ENCODE data around the gene TSPAN4.

TSPAN4 gene

DNA sequence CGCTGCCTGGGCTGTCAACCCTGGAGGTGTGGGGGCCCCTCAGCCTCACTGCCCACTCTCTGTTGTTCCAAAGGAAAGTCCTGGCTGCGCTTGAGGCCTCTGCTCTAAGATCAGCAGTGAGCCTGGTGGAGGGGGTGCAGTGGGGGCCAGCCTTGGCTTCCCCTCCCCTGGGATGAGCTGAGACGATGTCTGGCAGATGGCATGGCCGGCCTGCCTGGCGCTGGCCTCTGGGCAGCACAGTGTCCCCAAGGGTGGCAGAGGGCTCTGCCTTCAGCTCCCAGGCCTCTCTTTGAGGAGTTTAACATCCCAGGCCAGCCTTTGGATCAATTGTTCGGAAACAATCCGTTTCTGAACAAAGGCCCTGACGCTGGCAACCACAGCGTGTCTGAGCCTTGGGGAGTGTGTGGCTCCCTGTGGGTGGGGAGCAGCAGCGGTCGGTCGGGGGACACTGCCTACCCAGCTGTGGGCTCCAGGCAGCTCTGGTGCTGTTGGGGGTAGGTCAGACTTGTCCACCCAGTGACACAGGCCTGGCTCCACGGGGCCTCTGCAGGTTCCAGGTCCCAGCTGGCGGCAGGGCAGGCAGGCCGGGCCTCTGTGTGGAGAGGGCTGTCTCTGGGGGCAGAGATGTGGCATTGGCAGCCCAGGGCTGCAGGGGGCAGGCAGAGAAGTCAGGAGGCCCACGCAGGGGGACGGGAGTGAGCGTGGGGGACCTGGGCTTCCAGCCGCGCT, 12.1 kb downstream of the TSPAN4 start:
- Mint-ChIP-seq H3K9me3 (no peaks in the 10 kb centered on the region), H3K4me1 (peaks cover 4% of the 10 kb centered on the region), H3K36me3 (no peaks in the 10 kb centered on the region), H3K27me3 (peaks cover 15% of the 10 kb centered on the region), H3K27ac (no peak overlapping the region), H3K4me3 (no peak overlapping the region)
- no peak for ATAC-seq (ENCODE audit: low read depth)
- DNase-seq (ENCODE audit: low spot score in 2 of 2) = no peak

DNA sequence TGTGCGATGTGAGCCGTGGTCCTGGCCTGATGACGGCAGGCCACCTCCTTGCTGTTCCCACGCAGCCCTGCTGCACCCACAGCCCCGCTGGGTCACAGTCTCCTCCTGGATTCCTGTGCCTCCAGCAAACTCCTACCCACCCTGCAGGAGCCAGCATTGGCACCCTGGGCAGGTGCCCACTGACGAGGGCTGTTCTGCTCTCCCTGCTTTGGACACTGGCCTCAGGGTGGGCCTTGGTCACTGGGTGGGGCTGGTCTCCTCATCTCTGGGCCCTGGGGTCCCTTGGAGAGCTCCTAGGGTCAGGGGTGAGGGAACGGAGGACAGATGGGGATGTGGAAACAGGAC, 12.7 kb downstream of the TSPAN4 start:
- Mint-ChIP-seq H3K27me3 (peaks cover 15% of the 10 kb centered on the region), H3K36me3 (no peaks in the 10 kb centered on the region), H3K4me3 (no peak overlapping the region), H3K9me3 (no peaks in the 10 kb centered on the region), H3K27ac (no peak overlapping the region), H3K4me1 (peaks cover 4% of the 10 kb centered on the region)
- ATAC-seq (ENCODE audit: low read depth) (no peak), DNase-seq (ENCODE audit: low spot score in 2 of 2) (no peak)

DNA sequence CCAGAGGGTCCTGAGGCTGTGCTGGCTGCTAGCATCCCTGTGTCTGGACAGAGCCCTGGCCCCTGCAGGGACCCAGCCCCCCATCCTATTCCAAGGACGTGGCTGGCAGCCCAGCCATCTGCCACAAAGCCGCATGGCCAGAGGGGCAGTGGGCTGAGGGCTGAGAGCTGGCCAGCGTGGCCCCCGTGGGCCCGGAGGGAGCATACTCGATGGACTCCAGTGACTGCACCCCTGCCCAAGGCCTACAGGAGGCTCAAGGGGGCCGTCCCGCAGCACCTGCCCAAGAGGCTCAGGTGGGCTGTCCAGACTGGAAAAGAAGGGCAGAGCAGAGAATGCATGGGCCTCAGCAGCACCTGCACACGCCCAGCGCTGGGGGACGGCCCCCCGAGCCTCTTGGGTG, 13.1 kb downstream of the TSPAN4 start:
- ATAC-seq (ENCODE audit: low read depth) = no peak
- Mint-ChIP-seq H3K36me3 (no peaks in the 10 kb centered on the region), H3K9me3 (no peaks in the 10 kb centered on the region), H3K27ac (no peak overlapping the region), H3K4me1 (peaks cover 4% of the 10 kb centered on the region), H3K27me3 (peaks cover 15% of the 10 kb centered on the region), H3K4me3 (no peak overlapping the region)
- DNase-seq (ENCODE audit: low spot score in 2 of 2) = no peak

DNA sequence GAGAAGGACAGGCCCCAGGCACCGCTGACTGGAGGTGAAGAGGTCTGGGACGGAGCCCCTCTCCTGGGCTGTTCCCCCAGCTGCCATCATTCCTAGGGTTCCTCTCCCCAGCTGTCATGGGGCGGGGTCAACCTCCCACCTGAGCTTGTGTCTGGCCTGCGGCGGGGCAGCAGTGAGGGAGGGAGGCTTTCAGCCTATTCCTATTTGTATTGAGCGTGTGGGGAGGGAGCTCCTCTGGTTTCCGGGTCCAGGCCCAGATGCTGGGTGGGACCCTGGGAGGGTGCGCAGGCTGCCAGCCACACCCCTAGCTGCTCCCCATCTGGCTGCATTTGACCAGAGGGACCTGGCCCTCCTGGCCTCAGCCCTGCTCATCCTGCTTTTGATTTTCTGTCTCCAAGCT, 13.7 kb downstream of the TSPAN4 start:
- peaks cover 15% of the 10 kb centered on the region for H3K27me3 Mint-ChIP-seq
- ATAC-seq (ENCODE audit: low read depth) (no peak), DNase-seq (ENCODE audit: low spot score in 2 of 2) (no peak)
- H3K4me3 Mint-ChIP-seq = no peak overlapping the region
- no peaks in the 10 kb centered on the region for H3K9me3 Mint-ChIP-seq
- no peaks in the 10 kb centered on the region for H3K36me3 Mint-ChIP-seq
- H3K27ac Mint-ChIP-seq = no peak overlapping the region
- H3K4me1 Mint-ChIP-seq = peaks cover 4% of the 10 kb centered on the region

DNA sequence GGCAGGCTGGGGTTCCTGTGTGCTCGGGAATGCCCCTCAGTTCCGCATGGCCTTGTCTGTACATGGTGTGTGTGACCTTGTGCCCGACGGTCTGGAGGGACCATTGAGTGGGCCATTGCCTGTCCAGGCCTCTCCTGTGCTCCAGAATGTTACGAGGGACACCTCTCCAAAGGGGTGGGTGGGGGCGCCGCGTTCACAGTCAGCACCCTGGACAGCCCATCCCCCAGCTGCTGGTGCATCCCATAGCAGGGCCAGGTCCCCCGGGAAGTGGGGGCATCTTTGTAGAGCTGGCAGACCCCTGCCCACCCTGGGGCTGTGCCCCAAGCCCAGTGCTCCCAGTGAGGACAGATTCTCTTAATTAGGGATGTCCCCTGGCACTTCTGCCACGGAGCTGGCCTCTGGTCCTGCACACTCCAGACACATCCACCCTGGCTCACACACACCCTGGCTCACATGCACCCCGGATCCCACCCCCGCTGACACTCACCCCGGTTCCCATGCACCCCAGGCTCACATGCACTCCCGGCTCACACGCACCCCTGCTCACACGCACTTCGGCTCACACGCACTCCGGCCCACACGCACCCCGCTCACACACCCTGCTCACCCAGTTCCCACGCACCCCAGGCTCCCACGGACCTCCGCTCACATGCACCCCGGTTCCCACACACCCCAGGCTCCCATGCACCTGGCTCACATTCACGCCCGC, 15.6 kb downstream of the TSPAN4 start:
- Mint-ChIP-seq H3K27me3 (peaks cover 9% of the 10 kb centered on the region), H3K9me3 (no peaks in the 10 kb centered on the region), H3K36me3 (no peaks in the 10 kb centered on the region), H3K27ac (no peak overlapping the region), H3K4me3 (no peak overlapping the region), H3K4me1 (peaks cover 4% of the 10 kb centered on the region)
- ATAC-seq (ENCODE audit: low read depth) = no peak
- DNase-seq (ENCODE audit: low spot score in 2 of 2) = no peak

DNA sequence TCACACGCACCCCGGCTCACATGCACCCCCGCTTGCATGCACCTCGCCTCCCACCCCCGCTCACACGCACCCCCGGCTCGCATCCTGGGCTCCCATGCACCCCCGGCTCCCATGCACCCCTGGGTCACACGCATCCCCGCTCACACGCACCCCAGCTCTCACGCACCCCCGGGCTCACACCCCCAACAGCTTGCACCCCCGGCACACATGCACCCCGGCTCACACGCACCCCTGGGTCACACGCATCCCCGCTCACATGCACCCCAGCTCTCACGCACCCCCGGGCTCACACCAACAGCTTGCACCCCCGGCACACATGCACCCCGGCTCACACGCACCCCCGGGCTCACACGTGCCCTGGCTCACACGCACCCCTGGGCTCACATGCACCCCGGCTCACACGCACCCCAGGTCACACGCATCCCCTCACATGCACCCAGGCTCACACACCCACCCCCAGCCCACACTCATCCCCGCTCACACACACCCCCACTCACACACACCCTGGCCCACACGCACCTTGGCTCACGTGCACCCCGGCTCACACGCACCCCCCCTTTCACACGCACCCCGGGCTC, 16.2 kb downstream of the TSPAN4 start:
- no peak for ATAC-seq (ENCODE audit: low read depth)
- no peak for DNase-seq (ENCODE audit: low spot score in 2 of 2)
- H3K36me3 Mint-ChIP-seq = no peaks in the 10 kb centered on the region
- no peaks in the 10 kb centered on the region for H3K9me3 Mint-ChIP-seq
- no peak overlapping the region for H3K4me3 Mint-ChIP-seq
- peaks cover 9% of the 10 kb centered on the region for H3K27me3 Mint-ChIP-seq
- no peak overlapping the region for H3K27ac Mint-ChIP-seq
- H3K4me1 Mint-ChIP-seq = peaks cover 4% of the 10 kb centered on the region

DNA sequence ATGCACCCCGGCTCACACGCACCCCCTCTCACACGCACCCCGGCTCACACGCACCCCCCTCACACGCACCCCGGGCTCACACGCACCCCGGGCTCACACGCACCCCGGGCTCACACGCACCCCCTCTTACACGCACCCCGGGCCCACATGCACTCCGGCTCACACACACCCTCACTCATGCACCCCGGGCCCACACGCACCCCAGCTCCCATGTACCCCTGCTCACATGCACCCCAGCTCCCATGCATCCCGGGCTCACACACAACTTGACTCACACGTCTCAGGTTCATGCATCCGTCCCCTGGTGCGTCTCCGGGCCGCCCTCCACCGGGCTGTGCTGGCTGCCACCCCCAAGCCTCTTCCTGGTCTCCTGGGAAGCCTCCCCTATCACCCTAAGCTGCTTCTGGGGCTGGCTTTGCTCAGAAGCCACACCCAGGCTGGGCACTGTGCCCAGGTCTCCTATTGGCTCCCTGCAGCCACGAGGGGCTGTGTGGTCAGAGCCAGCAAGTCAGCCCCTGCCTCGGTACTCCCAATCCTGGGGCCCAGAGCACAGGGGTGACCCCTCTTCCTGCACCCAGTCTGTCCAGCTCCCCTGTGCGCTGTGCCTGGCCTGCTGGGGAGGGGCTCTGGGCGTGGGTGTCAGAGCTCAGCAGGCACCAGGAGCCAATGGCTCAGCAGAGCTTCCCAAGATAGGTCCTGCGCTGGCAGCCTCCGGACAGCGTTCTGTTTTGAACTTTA, 16.9 kb downstream of the TSPAN4 start:
- Mint-ChIP-seq H3K36me3 (no peaks in the 10 kb centered on the region), H3K4me3 (no peak overlapping the region), H3K4me1 (peaks cover 4% of the 10 kb centered on the region), H3K27ac (no peak overlapping the region), H3K9me3 (no peaks in the 10 kb centered on the region), H3K27me3 (peaks cover 9% of the 10 kb centered on the region)
- ATAC-seq (ENCODE audit: low read depth) (no peak), DNase-seq (ENCODE audit: low spot score in 2 of 2) (no peak)

DNA sequence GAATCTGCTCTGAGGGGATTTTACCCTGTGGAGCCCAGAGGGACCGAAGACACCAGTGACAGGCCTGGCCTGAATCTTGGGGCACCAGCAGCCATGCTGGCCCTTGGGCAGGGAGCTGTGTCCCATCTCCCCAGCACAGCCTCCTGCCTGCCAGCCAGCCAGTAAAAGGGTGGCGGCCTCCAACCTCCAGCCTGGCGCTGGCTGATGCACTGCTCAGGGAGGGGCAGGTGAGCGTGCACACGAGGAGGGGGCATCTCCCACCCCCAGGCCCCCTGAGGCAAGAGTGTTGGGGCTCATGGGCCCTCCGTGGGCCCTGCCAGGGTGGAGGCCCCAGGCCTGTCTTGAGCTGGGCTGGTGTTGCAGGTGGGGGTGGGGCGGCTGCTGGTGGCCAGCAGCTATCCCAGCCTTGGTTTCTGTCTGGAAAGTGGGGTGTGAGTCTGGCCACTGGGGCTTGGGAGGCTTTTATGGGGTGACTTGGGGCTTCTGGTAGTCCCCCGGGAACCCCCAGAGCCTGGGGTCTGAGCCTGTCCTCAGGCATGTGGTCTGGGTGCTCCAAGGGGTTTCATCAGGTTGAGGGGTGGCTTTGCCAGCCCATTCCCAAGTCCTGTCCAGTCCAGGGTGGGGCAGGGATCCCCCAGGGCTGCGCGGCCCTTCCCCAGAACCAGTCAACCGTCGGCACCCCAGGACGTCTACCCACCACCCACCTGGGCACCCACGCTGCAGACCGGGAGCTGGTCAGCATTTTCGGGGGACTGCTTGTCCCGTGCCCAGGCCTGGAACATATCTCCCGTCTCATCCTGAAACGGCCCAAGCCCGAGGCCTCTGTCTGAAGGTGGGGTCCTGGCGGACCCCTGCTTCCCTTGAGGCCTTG, 17.8 kb downstream of the TSPAN4 start:
- DNase-seq (ENCODE audit: low spot score in 2 of 2) (no peak), ATAC-seq (ENCODE audit: low read depth) (no peak)
- Mint-ChIP-seq H3K27ac (no peak overlapping the region), H3K4me1 (peaks cover 4% of the 10 kb centered on the region), H3K36me3 (no peaks in the 10 kb centered on the region), H3K9me3 (no peaks in the 10 kb centered on the region), H3K4me3 (no peak overlapping the region), H3K27me3 (peaks cover 9% of the 10 kb centered on the region)

DNA sequence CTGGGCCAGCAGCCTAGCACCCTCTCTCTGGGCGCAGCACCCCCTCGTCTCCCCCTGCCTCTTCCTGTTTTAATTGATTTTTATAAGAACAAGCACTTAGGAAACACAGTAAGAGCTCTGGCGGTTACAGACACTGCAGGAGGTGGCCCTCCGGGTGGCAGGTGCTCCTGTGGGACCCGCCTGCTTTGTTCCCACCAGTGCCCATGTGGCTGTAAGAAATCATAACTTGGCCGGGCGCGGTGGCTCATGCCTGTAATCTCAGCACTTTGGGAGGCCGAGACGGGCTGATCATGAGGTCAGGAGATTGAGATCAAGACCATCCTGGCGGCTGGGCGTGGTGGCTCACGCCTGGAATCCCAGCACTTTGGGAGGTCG, 18.4 kb downstream of the TSPAN4 start:
- Mint-ChIP-seq H3K36me3 (no peaks in the 10 kb centered on the region), H3K27me3 (peaks cover 9% of the 10 kb centered on the region), H3K27ac (no peak overlapping the region), H3K9me3 (no peaks in the 10 kb centered on the region), H3K4me3 (no peak overlapping the region), H3K4me1 (peaks cover 4% of the 10 kb centered on the region)
- DNase-seq (ENCODE audit: low spot score in 2 of 2) = no peak
- no peak for ATAC-seq (ENCODE audit: low read depth)

DNA sequence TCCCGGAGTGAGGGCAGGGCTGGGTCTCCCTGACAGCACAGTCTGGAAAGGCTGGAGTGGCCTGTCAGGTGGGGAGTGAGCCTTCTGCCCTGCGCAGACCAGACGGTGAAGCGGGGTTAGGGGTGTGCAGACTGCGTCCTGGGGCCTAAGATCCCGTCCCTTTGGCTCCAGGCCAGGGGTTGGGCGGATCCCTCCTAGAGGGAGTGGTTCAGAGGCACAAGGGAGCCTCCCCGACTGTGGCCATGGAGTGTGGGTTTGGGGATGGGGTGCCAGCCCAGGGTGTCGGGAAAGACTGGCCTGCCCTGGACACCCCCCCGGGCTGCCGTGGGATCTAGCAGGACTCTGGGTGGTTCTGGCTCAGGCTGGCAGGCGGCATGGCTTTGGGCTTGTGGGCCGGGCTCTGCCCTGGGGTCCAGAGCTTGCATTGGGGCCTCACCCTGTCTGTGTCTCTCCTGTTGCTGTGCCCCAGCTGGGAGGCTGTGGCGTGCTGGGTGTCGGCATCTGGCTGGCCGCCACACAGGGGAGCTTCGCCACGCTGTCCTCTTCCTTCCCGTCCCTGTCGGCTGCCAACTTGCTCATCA, 19.5 kb downstream of the TSPAN4 start:
- no peak for ATAC-seq (ENCODE audit: low read depth)
- Mint-ChIP-seq H3K36me3 (no peaks in the 10 kb centered on the region), H3K4me3 (no peak overlapping the region), H3K4me1 (peaks cover 4% of the 10 kb centered on the region), H3K27me3 (peaks cover 9% of the 10 kb centered on the region), H3K9me3 (no peaks in the 10 kb centered on the region), H3K27ac (no peak overlapping the region)
- no peak for DNase-seq (ENCODE audit: low spot score in 2 of 2)

DNA sequence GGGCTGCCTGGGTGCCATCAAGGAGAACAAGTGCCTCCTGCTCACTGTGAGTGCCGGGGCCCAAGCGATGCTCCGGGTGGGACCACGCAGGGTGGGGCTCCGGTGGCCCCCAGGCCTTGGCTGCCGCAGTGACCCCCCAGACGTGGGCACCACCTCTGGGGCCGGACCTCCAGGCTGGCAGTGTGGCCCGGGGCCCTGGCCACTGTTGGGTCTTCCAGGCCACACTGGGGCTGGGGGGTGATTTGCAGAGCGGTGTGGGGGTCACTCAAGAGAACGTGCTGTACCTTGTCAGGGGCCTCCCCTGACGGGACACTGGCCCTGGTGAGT, 20.0 kb downstream of the TSPAN4 start:
- Mint-ChIP-seq H3K27ac (no peak overlapping the region), H3K27me3 (peaks cover 9% of the 10 kb centered on the region), H3K36me3 (no peaks in the 10 kb centered on the region), H3K9me3 (no peaks in the 10 kb centered on the region), H3K4me1 (peaks cover 4% of the 10 kb centered on the region), H3K4me3 (no peak overlapping the region)
- no peak for ATAC-seq (ENCODE audit: low read depth)
- no peak for DNase-seq (ENCODE audit: low spot score in 2 of 2)

DNA sequence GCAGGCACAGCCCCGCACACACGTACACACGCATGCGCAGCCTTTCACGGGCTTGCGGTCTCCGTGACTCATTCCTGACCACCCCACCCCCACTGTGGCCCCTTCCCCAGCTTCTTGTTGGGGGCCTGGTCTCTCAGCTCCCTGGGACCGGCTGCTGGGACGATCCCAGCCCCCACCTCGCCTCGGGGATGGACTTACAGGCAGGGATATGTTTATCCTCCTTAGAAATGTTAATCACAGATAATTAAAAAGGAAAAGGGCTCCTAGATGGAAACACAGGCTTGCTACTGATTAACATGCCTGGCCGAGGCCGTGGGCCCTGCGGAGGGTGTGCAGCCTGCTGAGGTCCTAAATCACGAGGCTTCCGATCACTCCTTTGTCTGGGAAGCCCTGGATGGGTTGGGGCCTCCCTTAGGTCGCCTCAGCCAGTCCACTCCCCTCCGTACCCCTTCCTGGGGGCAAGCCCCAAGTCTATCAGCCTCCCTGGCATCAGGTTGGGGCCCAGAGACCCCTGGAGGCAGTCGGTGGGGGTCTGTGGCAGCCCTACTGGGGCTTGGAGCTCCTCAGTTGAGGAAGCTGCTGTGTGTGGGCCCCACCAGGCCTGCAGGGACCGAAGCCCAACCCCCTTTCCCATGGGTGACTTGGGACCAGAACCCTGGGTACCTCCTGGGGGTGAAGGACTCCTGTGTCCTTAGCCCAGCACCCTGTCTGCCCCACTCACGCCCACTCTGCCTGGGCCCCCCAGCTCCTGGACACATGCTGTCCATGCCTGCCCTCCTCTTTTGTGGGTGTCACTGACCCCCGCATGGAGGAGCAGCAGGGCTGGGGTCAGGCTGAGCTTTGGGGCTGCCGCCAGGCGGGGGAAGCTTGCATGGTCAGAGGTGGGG, 20.6 kb downstream of the TSPAN4 start:
- Mint-ChIP-seq H3K36me3 (no peaks in the 10 kb centered on the region), H3K4me1 (peaks cover 3% of the 10 kb centered on the region), H3K27ac (no peak overlapping the region), H3K9me3 (no peaks in the 10 kb centered on the region), H3K4me3 (no peak overlapping the region), H3K27me3 (peaks cover 8% of the 10 kb centered on the region)
- DNase-seq (ENCODE audit: low spot score in 2 of 2) (no peak), ATAC-seq (ENCODE audit: low read depth) (no peak)
